Kidney capillary endothelial cell (primary cell): ENCODE measurements around the gene PAPOLA.
"Not testable (repeated sequence)": the region's sequence is repeated elsewhere in the genome, so short reads cannot be mapped to it uniquely, and the experiment has no call there.

Experiments
- DNase-seq: peaks from one replicate; pipeline ENCODE4 v3.0.0-alpha.2; 2018; ENCODE audit warnings: low spot score

The PAPOLA gene

GRCh38 chr14:96501740-96502620, at the start of gene PAPOLA:
PAPOLA (plus strand) TSS chr14:96502382; CDS start chr14:96502593, 211 bp downstream.
- peak; percentile 93 for DNase-seq

GRCh38 chr14:96452684-96453083, 49.5 kb upstream of the PAPOLA start:
- DNase-seq, result no peak

GRCh38 chr14:96455588-96455987, 46.6 kb upstream of the PAPOLA start:
- DNase-seq, result no peak

GRCh38 chr14:96459851-96460250, 42.3 kb upstream of the PAPOLA start:
- no peak for DNase-seq

- no peak for DNase-seq
Measured at GRCh38 chr14:96461950-96462798, 40.0 kb upstream of the PAPOLA start.

- DNase-seq, result no peak
Measured at GRCh38 chr14:96464136-96464535, 38.0 kb upstream of the PAPOLA start.

GRCh38 chr14:96466918-96467317, 35.3 kb upstream of the PAPOLA start:
- no peak for DNase-seq

- DNase-seq, result no peak
Measured at GRCh38 chr14:96470331-96470730, 31.9 kb upstream of the PAPOLA start.

GRCh38 chr14:96470967-96471366, 31.2 kb upstream of the PAPOLA start:
- DNase-seq, result not testable (repeated sequence)

- no peak for DNase-seq
Measured at GRCh38 chr14:96478119-96478518, 24.1 kb upstream of the PAPOLA start.

- DNase-seq, result no peak
Measured at GRCh38 chr14:96479435-96480146, 22.6 kb upstream of the PAPOLA start.

- no peak for DNase-seq
Measured at GRCh38 chr14:96481731-96482314, 20.4 kb upstream of the PAPOLA start.

- no peak for DNase-seq
Measured at GRCh38 chr14:96482986-96483385, 19.2 kb upstream of the PAPOLA start.

- DNase-seq, result no peak
Measured at GRCh38 chr14:96484399-96484798, 17.8 kb upstream of the PAPOLA start.

GRCh38 chr14:96486705-96487104, 15.5 kb upstream of the PAPOLA start:
- DNase-seq, result no peak

- DNase-seq, result no peak
Measured at GRCh38 chr14:96489327-96489726, 12.9 kb upstream of the PAPOLA start.

- DNase-seq, result no peak
Measured at GRCh38 chr14:96493178-96493577, 9.0 kb upstream of the PAPOLA start.

- no peak for DNase-seq
Measured at GRCh38 chr14:96494331-96494730, 7.9 kb upstream of the PAPOLA start.

GRCh38 chr14:96497087-96497486, 5.1 kb upstream of the PAPOLA start:
- DNase-seq, result no peak

GRCh38 chr14:96497586-96497985, 4.6 kb upstream of the PAPOLA start:
- no peak for DNase-seq

- peak; percentile 21 for DNase-seq
Measured at GRCh38 chr14:96501217-96501739, 904 bp upstream of the PAPOLA start.
